Right lobe of liver (tissue), 6 donors: ENCODE results near the gene AJAP1. TPM values are rescaled to one million over a fixed set of nuclear protein-coding genes. Genes with fewer than 3 reads are reported as not detected.

Source experiments
- ATAC-seq, 4 donors: fragments of 200-7000 bp; cut with Tn5 transposase; one replicate each; pipeline ENCODE4 v1.9.1; 2020; ENCODE audit warnings: mild to moderate bottlenecking in 4 of 4, moderate library complexity in 4 of 4
- DNase-seq, 3 donors: peaks; one replicate each; pipeline ENCODE4 v3.0.0-alpha.2; 2020
- H3K27ac ChIP-seq, 3 donors: fragments of 200-600 bp; one replicate each; pipeline ENCODE4 v1.8.0; 2022
- H3K27me3 ChIP-seq, 2 donors: fragments of 200-600 bp; one replicate each; pipeline ENCODE4 v1.8.0; 2022
- H3K36me3 ChIP-seq, 4 donors: fragments of 200-600 bp; sonication (generic) in 1 of 4; one replicate each; pipeline versions ENCODE4 v1.5.1 to v1.8.0; 2017 to 2022; ENCODE audit warnings: control low read depth in 1 of 4
- H3K4me1 ChIP-seq, 4 donors: fragments of 200-600 bp; sonication (generic) in 1 of 4; one replicate each; pipeline versions ENCODE4 v1.5.1 to v1.8.0; 2017 to 2022; ENCODE audit warnings: control low read depth in 1 of 4
- H3K4me3 ChIP-seq, 3 donors: fragments of 200-600 bp; one replicate each; pipeline ENCODE4 v1.8.0; 2022
- H3K9me3 ChIP-seq, 4 donors: fragments of 200-600 bp; sonication (generic) in 1 of 4; one replicate each; pipeline versions ENCODE4 v1.5.1 to v1.8.0; 2017 to 2022; ENCODE audit warnings: control low read depth in 1 of 4
- POLR2A ChIP-seq: fragments of 450-650 bp; IDR thresholded peaks from one replicate; pipeline ENCODE4 v1.6.1; 2017; ENCODE audit warnings: antibody characterized with exemption, mild to moderate bottlenecking
- WGBS: methylation state at CpG from one replicate; pipeline ENCODE4 v1.1.6; 2018; ENCODE audit warnings: low coverage, low lambda C conversion rate; ENCODE audit not compliant: insufficient coverage; ENCODE audit errors: missing lambda C conversion rate; 5-methylcytosine and 5-hydroxymethylcytosine counted together
- intact Hi-C, 2 donors: fragments of 100-400 bp; cut with DNase I; formaldehyde crosslinking; loops; one replicate each; pipeline versions ENCODE4 v1.11.2 to v1.14.1; 2022
- total RNA-seq, 6 experiments: library from RNA; depleted of rRNA in 2 of 6; stranded (reverse); fragments of >200 nt in 2 of 6; fragmentation: NEBNext Ultra II Directional in 3 of 6; extraction: Animal tissue kit (Norgen Biotek cat#: 25700) in 3 of 6; gene quantifications; one replicate each; pipeline versions ENCODE4 v1.1.0 to v1.2.4, GENCODE V29; 2016 to 2023
- TF ChIP-seq, protein P1 (sequence below), 4 donors: fragments of 200-600 bp in 3 of 4; fragments of 450-650 bp in 1 of 4; IDR thresholded peaks; one replicate each; pipeline versions ENCODE4 v1.5.1 to v1.8.0; 2016 to 2022; ENCODE audit warnings: antibody characterized with exemption in 4 of 4, mild to moderate bottlenecking in 2 of 4
- donor health status: DM: no; HTN: yes; CAD: no.
- donor health status: DM: no; HTN: no; CAD: no.
- donor health status: DM: no; HTN: no; CAD: no.
- donor health status: DM: no; HTN: yes; CAD: no.
- donor health status: DM: no; HTN: yes; CAD: no.

The AJAP1 gene
- total RNA-seq, 6 experiments from 2014 or later: 0.06 to 0.35 (median 0.13) TPM

DNA sequence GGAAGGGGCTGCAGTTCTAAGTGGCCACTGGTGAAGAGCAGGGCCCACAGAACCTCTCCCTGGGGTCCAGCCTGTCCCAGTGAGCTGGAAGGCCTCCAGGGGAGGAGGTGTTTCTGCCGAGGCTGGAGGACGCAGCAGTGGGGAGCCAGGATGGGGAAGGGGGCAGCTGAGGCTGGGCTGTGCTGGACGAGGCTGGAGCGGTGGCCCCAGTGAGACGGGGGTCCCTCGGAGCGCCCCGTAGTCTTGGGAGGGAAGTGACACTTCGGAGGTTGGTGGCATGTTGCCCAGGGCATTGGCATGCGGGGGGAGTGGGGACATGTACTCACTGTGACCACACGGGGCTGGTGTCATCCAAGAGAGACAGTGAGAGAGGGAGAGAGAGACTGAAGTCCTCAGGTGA lies 33.5 kb downstream of the AJAP1 start:
- WGBS: 72% methylated on average over 7 of the region's 11 CpGs
- ATAC-seq: no peak
- no peaks in the 10 kb centered on the region for H3K4me1 ChIP-seq
- intact Hi-C loops: no loop called here
- no peak overlapping the region for H3K4me3 ChIP-seq
- no peaks in the 10 kb centered on the region for H3K27me3 ChIP-seq
- no peaks in the 10 kb centered on the region for H3K9me3 ChIP-seq
- TF ChIP-seq, protein P1, sequence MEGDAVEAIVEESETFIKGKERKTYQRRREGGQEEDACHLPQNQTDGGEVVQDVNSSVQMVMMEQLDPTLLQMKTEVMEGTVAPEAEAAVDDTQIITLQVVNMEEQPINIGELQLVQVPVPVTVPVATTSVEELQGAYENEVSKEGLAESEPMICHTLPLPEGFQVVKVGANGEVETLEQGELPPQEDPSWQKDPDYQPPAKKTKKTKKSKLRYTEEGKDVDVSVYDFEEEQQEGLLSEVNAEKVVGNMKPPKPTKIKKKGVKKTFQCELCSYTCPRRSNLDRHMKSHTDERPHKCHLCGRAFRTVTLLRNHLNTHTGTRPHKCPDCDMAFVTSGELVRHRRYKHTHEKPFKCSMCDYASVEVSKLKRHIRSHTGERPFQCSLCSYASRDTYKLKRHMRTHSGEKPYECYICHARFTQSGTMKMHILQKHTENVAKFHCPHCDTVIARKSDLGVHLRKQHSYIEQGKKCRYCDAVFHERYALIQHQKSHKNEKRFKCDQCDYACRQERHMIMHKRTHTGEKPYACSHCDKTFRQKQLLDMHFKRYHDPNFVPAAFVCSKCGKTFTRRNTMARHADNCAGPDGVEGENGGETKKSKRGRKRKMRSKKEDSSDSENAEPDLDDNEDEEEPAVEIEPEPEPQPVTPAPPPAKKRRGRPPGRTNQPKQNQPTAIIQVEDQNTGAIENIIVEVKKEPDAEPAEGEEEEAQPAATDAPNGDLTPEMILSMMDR (IDR thresholded peaks at IDR 0.05): no peak
- no peak for TF ChIP-seq POLR2A
- DNase-seq: no peak
- H3K36me3 ChIP-seq: no peaks in the 10 kb centered on the region
- H3K27ac ChIP-seq: no peak overlapping the region

DNA sequence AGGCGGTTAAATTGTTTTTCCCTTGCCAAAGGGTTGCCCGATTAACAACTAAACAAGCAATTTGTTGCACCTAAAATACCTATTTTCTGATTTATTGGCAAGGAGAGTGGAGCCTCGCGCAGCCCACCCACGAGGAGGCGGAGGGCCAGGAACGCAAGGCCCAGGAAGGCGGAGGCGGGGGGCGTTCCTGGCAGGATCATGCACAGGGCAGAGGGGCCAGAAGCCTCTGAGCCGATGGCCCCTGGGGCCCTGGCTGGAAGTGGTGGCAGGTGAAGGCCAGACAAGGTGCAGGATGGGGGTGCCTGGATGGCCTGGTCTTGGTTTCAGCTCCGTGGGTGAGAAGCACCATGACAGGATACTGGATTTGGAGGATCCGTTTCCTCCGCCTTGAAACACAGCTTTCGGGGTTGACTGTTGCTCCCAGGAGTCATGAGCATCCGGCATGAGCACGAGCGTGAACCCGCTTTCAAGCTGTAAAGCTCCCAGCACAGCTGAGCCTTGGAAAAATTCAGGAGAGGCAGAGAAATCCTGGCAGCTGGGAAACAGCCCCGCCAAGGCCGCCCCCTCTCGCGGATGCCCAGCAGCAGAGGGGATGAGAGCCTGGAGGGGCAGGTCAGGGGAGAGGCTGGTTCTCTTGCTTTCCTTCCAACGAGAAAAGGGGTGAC lies 35.0 kb downstream of the AJAP1 start:
- no peak for ATAC-seq

DNA sequence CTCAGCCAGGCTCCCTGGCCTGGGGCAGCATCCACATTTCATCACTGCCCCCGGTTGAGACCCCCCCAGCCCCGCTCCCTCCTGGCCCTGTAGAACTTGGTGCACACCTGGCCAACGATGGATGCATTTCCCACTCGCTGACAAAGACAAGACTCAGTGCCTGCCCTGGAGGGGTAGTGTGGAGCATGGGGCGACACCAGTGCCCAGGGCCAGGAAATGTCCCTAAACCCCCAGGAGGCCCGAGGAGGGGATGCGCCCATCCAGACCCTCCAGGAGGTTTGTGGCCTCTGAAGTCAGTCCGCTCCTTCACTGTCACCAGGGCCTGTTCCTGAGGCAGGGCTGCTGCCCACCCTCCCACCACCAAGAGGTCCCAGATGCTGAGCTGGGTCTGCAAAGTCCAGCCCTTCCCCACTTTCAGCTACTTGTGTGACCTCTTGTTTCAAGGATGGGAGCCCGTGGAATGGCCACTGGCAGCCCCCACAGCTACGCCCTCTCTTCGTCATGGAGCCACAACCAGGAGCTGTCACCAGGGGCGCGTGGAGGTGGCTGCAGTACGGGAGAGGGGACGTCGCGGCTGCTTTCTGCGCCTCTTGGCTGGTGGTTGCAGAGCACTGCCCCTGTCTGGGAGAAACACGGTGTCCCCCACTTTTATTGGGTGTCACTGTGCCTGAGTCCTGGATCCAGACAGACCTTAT lies 35.7 kb downstream of the AJAP1 start:
- H3K27me3 ChIP-seq: no peaks in the 10 kb centered on the region
- H3K4me3 ChIP-seq: no peak overlapping the region
- TF ChIP-seq, protein P1 (IDR thresholded peaks at IDR 0.05): no peak
- TF ChIP-seq POLR2A: no peak
- no peak for ATAC-seq
- H3K27ac ChIP-seq: no peak overlapping the region
- DNase-seq: no peak
- H3K36me3 ChIP-seq: no peaks in the 10 kb centered on the region
- 74% methylated on average over 4 of the region's 19 CpGs for WGBS
- no peaks in the 10 kb centered on the region for H3K4me1 ChIP-seq
- intact Hi-C loops: no loop called here
- H3K9me3 ChIP-seq: no peaks in the 10 kb centered on the region

More for the DNA sequence above, 35.0 kb downstream of the AJAP1 start:
- Histone ChIP-seq H3K36me3 (no peaks in the 10 kb centered on the region), H3K4me1 (no peaks in the 10 kb centered on the region), H3K4me3 (no peak overlapping the region), H3K27me3 (no peaks in the 10 kb centered on the region), H3K27ac (no peak overlapping the region), H3K9me3 (no peaks in the 10 kb centered on the region)
- no peak for TF ChIP-seq POLR2A
- TF ChIP-seq, protein P1 (IDR thresholded peaks at IDR 0.05): no peak
- WGBS: 89% methylated on average over 7 of the region's 24 CpGs
- intact Hi-C loops: no loop called here
- no peak for DNase-seq

DNA sequence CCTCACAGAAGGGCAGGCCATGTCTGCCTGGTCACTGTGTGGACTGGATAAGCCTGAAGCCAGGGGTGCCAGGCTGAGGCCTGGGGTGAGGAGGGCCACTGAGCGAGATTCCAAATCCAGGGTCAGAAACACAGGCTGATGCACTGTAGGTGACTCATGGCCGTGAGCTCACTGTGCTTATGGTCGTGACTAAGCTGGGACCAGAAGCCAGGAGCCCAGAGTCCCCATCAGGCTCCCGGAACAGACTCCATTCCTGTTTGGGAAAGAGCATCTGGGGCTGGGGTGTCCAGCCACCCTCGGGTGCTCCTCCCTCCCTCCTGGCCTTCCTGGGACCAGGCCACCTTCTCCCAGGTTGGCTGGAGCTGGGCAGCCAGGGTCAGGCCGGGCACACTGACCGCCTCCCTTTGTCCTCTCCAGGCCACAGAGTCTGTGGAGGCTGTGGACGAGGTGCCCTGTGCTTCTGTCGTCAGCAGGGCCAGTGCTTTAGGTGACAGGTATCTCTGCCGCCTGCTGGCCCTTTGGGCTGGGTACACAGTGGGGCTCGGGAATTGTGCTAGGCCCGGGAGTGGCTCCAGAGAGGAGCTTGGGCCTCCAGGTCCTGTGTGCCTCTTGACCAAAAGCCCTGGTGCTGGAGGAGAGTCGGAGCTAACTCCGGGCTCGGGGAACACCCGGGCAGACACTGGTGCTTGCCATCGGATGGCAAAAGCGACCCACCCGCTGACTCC lies 36.7 kb downstream of the AJAP1 start:
- H3K36me3 ChIP-seq: no peaks in the 10 kb centered on the region
- H3K4me3 ChIP-seq: no peak overlapping the region
- DNase-seq: no peak
- no peaks in the 10 kb centered on the region for H3K9me3 ChIP-seq
- ATAC-seq: no peak
- H3K4me1 ChIP-seq: no peaks in the 10 kb centered on the region
- H3K27ac ChIP-seq: no peak overlapping the region
- TF ChIP-seq, protein P1 (IDR thresholded peaks at IDR 0.05): no peak
- TF ChIP-seq POLR2A: no peak
- WGBS: 81% methylated on average over 5 of the region's 19 CpGs
- no peaks in the 10 kb centered on the region for H3K27me3 ChIP-seq
- intact Hi-C loops: no loop called here
